ENCODE results near the gene MOSMO.

The MOSMO gene

GRCh38 chr16:22065252-22065651 lies 57.3 kb downstream of the MOSMO start:
- no peak for TF ChIP-seq CTCF (IDR thresholded peaks at IDR 0.05; ENCODE audit: low read depth, low read length)
- H3K4me3 ChIP-seq (ENCODE audit: low read depth, low read length) = no peak overlapping the region
- no peaks in the 10 kb centered on the region for H3K27me3 ChIP-seq
- H3K36me3 ChIP-seq = no peaks in the 10 kb centered on the region
- no peaks in the 10 kb centered on the region for H3K4me1 ChIP-seq
- no peak for DNase-seq
- H3K9me3 ChIP-seq = peaks cover 2% of the 10 kb centered on the region; the same call in 1 of the 2 replicates

DNA sequence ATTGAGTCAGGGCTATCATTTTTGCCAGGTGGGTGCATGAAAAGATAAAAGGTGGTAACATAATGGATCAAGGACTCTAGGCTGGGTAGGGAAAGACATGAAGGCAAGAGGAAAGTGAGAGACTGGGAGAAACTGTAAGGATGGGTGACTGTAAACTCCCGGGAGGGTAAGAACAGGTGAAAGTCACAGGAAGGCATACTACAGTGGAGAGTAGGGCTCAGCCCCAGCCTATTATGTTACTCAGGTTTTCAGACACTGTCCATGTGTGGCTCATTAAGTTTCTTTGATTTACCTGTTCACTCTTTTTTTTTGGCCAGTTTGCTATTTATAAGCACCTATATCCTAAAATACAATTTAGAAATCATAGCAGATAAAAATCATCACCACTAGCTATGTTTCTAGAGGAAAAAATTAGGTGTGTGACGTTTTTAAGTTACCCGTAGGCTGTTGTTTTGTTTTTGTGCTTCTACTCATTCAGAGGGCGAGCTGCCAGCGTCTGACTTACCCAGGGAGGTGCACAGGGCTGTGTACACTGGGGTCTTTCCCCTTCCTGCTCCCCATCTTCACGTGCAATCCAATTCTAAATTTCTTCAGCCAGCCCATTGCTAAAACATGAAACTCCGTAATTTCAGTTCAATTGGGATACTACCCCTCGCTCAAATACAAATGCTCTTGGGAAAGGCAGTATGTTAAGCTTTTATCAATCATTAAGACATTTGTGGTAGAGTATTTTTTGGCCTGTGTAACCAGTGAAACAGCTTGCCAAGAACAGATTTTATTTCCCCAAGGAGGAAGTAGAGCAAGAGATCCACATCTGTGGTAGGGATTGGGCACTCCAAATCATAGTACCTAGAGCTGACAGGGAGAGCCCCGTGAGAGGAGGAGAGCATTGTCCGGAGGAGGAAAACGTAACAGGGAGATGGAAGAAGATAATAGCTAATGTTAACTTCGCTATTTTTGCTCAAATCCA lies 62.7 kb downstream of the MOSMO start:
- Histone ChIP-seq H3K27me3 (no peaks in the 10 kb centered on the region), H3K4me1 (no peaks in the 10 kb centered on the region; the same call in 1 of the 2 replicates), H3K9me3 (peaks cover 2% of the 10 kb centered on the region; the same call in 1 of the 2 replicates), H3K4me3 (ENCODE audit: low read depth, low read length) (no peak overlapping the region), H3K36me3 (no peaks in the 10 kb centered on the region)
- no peak for DNase-seq
- TF ChIP-seq CTCF (IDR thresholded peaks at IDR 0.05; ENCODE audit: low read depth, low read length) = no peak

GRCh38 chr16:22071331-22071910 lies 63.5 kb downstream of the MOSMO start:
- TF ChIP-seq CTCF (IDR thresholded peaks at IDR 0.05; ENCODE audit: low read depth, low read length) = no peak
- no peaks in the 10 kb centered on the region for H3K36me3 ChIP-seq
- no peaks in the 10 kb centered on the region for H3K27me3 ChIP-seq
- H3K4me3 ChIP-seq (ENCODE audit: low read depth, low read length) = no peak overlapping the region
- H3K9me3 ChIP-seq = peaks cover 2% of the 10 kb centered on the region; the same call in 1 of the 2 replicates
- no peak for DNase-seq
- no peaks in the 10 kb centered on the region; the same call in 1 of the 2 replicates for H3K4me1 ChIP-seq

DNA sequence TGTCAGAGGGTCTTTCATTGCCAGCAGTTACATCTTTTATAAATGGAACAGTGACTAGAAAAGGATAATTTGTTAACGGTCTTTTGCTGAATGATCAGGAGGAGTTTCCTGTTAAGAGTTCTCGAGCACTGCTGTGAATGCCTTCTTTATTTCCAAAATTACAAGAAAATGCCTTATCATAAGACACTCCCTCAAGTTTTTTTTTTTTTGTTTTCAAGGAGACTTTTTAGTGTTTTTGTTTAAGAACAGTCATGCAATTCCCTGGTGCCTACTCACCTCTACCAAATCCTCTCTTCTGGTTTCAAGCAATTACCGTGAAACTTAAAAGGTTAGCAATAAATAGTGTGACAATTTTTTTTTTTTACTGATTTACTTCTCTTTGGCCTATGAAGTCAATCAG lies 65.4 kb downstream of the MOSMO start:
- Histone ChIP-seq H3K4me3 (ENCODE audit: low read depth, low read length) (no peak overlapping the region), H3K36me3 (no peaks in the 10 kb centered on the region), H3K9me3 (no peaks in the 10 kb centered on the region), H3K27me3 (no peaks in the 10 kb centered on the region), H3K4me1 (no peaks in the 10 kb centered on the region; the same call in 1 of the 2 replicates)
- no peak for TF ChIP-seq CTCF (IDR thresholded peaks at IDR 0.05; ENCODE audit: low read depth, low read length)
- DNase-seq = no peak

- Histone ChIP-seq H3K36me3 (no peaks in the 10 kb centered on the region), H3K9me3 (no peaks in the 10 kb centered on the region), H3K4me1 (no peaks in the 10 kb centered on the region; the same call in 1 of the 2 replicates), H3K4me3 (ENCODE audit: low read depth, low read length) (no peak overlapping the region), H3K27me3 (no peaks in the 10 kb centered on the region)
- TF ChIP-seq CTCF (IDR thresholded peaks at IDR 0.05; ENCODE audit: low read depth, low read length) = no peak
- no peak for DNase-seq
Measured at GRCh38 chr16:22075043-22075757, 67.3 kb downstream of the MOSMO start.
